Neutrophil (primary cell): ENCODE measurements around the gene C4orf17.

Experiments used
- H3K27ac ChIP-seq: fragments of 200-600 bp; sonication (generic); 2 replicates; pipeline ENCODE4 v1.5.1; 2016; ENCODE audit warnings: mild to moderate bottlenecking, moderate library complexity
- H3K27me3 ChIP-seq: fragments of 200-600 bp; sonication (generic); 2 replicates; pipeline ENCODE4 v1.6.0; 2016; ENCODE audit warnings: mild to moderate bottlenecking
- H3K36me3 ChIP-seq: fragments of 200-600 bp; sonication (generic); 2 replicates; pipeline ENCODE4 v1.5.1; 2017
- H3K4me1 ChIP-seq, 2 experiments: fragments of 200-600 bp in 1 of 2; sonication (generic) in 1 of 2; 1 replicate in 1 of 2; 2 replicates in 1 of 2; pipeline versions ENCODE4 v1.5.1 to v1.6.1; 2013 to 2016; ENCODE audit warnings: low read depth in 1 of 2, low read length in 1 of 2, mild to moderate bottlenecking in 1 of 2, moderate library complexity in 1 of 2; ENCODE audit not compliant: control insufficient read depth in 1 of 2, insufficient read depth in 1 of 2
- H3K4me3 ChIP-seq, 2 experiments: fragments of 200-600 bp in 1 of 2; sonication (generic) in 1 of 2; 1 replicate in 1 of 2; 2 replicates in 1 of 2; pipeline ENCODE4 v1.5.1; 2013 to 2016; ENCODE audit warnings: low read depth in 1 of 2, low read length in 1 of 2, mild to moderate bottlenecking in 1 of 2, moderate library complexity in 1 of 2
- H3K9me3 ChIP-seq: fragments of 200-600 bp; sonication (generic); 2 replicates; pipeline ENCODE4 v1.5.1; 2016
- TF ChIP-seq, protein P1 (sequence below): fragments of 200-600 bp; sonication (generic); IDR thresholded peaks from 2 replicates; pipeline ENCODE4 v1.5.1; 2016; ENCODE audit warnings: antibody characterized with exemption

The C4orf17 gene

GRCh38 chr4:99585516-99585915 is 74.7 kb downstream of the C4orf17 start:
- no peak overlapping the region for H3K27ac ChIP-seq
- TF ChIP-seq, protein P1, sequence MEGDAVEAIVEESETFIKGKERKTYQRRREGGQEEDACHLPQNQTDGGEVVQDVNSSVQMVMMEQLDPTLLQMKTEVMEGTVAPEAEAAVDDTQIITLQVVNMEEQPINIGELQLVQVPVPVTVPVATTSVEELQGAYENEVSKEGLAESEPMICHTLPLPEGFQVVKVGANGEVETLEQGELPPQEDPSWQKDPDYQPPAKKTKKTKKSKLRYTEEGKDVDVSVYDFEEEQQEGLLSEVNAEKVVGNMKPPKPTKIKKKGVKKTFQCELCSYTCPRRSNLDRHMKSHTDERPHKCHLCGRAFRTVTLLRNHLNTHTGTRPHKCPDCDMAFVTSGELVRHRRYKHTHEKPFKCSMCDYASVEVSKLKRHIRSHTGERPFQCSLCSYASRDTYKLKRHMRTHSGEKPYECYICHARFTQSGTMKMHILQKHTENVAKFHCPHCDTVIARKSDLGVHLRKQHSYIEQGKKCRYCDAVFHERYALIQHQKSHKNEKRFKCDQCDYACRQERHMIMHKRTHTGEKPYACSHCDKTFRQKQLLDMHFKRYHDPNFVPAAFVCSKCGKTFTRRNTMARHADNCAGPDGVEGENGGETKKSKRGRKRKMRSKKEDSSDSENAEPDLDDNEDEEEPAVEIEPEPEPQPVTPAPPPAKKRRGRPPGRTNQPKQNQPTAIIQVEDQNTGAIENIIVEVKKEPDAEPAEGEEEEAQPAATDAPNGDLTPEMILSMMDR = no peak
- H3K9me3 ChIP-seq = no peaks in the 10 kb centered on the region
- H3K4me1 ChIP-seq = no peaks in the 10 kb centered on the region
- H3K27me3 ChIP-seq = peaks cover 6% of the 10 kb centered on the region
- H3K4me3 ChIP-seq = no peak overlapping the region
- H3K36me3 ChIP-seq = no peaks in the 10 kb centered on the region

DNA sequence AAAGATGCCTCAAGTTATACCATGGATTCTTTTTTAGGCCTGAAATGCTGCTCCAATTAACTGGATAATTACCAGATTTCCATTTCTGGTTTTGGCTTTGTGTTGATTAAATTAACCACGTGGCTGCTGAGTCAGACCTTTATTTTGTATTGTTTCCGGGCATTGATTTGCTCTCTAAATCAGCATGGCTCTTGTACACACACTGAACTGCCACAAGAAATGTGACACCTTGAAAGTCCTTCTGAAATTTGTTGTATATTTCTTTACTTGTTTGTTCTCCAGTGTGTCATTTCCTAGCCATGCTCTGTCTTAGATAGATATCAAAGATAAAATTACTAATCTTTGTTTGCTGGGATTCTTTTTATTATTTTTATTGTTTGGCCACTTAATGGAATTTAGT is 75.5 kb downstream of the C4orf17 start:
- peaks cover 6% of the 10 kb centered on the region for H3K27me3 ChIP-seq
- H3K36me3 ChIP-seq = no peaks in the 10 kb centered on the region
- H3K27ac ChIP-seq = no peak overlapping the region
- no peaks in the 10 kb centered on the region for H3K9me3 ChIP-seq
- no peaks in the 10 kb centered on the region for H3K4me1 ChIP-seq
- TF ChIP-seq, protein P1 = no peak
- H3K4me3 ChIP-seq = no peak overlapping the region

DNA sequence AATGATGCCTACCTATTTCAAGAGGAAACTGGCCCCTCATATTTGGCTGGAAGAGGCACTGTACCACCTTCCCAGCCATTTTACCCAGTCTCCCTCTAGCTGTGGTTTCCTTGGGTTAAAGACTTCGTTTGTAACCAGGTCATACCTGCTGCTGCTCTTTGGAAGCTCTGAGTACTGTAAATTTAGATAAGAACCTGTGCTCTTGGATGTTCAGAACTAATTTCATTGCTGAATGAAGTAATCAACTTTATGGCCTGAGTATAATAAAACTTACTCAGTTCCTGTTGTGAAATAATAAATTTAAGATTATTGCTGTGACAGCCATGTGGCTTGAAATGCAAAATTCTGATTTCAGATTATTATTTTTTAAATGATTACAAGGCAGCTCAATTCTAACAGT is 76.0 kb downstream of the C4orf17 start:
- peaks cover 6% of the 10 kb centered on the region for H3K27me3 ChIP-seq
- no peaks in the 10 kb centered on the region for H3K4me1 ChIP-seq
- H3K36me3 ChIP-seq = no peaks in the 10 kb centered on the region
- H3K9me3 ChIP-seq = no peaks in the 10 kb centered on the region
- H3K4me3 ChIP-seq = no peak overlapping the region
- TF ChIP-seq, protein P1 = no peak
- no peak overlapping the region for H3K27ac ChIP-seq

DNA sequence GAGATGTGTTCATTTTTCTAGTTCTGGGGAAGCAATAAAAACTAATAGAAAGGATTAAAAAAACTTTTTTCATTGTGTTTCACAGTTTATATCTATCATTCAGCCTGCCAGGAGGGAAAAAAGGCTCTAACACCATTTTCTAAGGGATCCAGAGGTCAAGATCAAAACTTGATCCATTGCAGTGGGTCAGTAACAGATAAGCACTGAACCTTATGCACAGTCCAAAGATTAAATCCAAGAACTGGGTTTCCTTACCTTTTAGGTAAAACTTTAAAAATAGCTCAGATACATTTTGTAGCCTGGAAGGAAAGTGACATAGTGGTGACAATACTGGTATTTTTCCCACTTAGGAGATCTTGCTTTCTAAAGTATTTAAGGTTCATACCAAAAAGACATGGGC is 76.5 kb downstream of the C4orf17 start:
- no peaks in the 10 kb centered on the region for H3K36me3 ChIP-seq
- H3K9me3 ChIP-seq = no peaks in the 10 kb centered on the region
- H3K4me3 ChIP-seq = no peak overlapping the region
- H3K27ac ChIP-seq = no peak overlapping the region
- H3K27me3 ChIP-seq = peaks cover 6% of the 10 kb centered on the region
- H3K4me1 ChIP-seq = no peaks in the 10 kb centered on the region
- TF ChIP-seq, protein P1 = no peak

DNA sequence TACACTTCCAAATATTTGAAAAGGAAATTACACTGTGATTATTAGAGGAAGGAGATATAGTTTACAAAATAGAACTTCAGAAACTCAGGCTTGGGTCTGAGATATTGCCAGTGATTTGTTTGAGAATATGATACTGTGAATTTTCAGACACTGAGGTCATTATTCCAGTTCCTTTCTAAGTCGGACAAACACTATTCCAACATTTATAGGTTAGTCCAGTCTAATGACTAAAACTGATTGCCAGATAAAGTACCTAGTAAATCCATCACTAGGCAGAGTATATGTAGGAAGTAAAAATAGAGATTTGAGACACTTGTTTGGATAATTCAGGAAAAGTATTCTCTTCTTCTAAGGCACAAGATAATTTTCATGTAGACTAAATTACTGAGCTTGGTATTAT is 77.0 kb downstream of the C4orf17 start:
- Histone ChIP-seq H3K27me3 (peaks cover 6% of the 10 kb centered on the region), H3K4me3 (no peak overlapping the region), H3K27ac (no peak overlapping the region), H3K9me3 (no peaks in the 10 kb centered on the region), H3K4me1 (no peaks in the 10 kb centered on the region), H3K36me3 (no peaks in the 10 kb centered on the region)
- TF ChIP-seq, protein P1 = no peak

- H3K9me3 ChIP-seq = no peaks in the 10 kb centered on the region
- TF ChIP-seq, protein P1 = no peak
- H3K27me3 ChIP-seq = no peaks in the 10 kb centered on the region
Measured at GRCh38 chr4:99591757-99592156, 80.9 kb downstream of the C4orf17 start.

More at GRCh38 chr4:99591757-99592156, 80.9 kb downstream of the C4orf17 start:
- Histone ChIP-seq H3K4me3 (no peak overlapping the region), H3K4me1 (no peaks in the 10 kb centered on the region), H3K27ac (no peak overlapping the region), H3K36me3 (no peaks in the 10 kb centered on the region)
